ENCODE measurements around the gene PIAS4. TPM values are rescaled to one million over a fixed set of nuclear protein-coding genes. Genes with fewer than 3 reads are reported as not detected.

Gene PIAS4
- total and polyA plus RNA-seq, 10 of the 15 experiments (the other 5 are each of a cell fraction or from before 2014, with no cell fraction given), result 0.13 to 25.1 (median 11.3) TPM

GRCh38 chr19:4030552-4030951 lies 23.0 kb downstream of the PIAS4 start (continued):
- no peak for TF ChIP-seq PKNOX1 (IDR thresholded peaks at IDR 0.05)
- no peak for TF ChIP-seq KLF5 (IDR thresholded peaks at IDR 0.05; ENCODE audit: partially characterized antibody)
- TF ChIP-seq CREB1 (IDR thresholded peaks at IDR 0.05; ENCODE audit: low read depth), result no peak
- no peak for TF ChIP-seq ETV6 (conservative IDR thresholded peaks at IDR 0.05 in 1 of 2, IDR thresholded peaks at IDR 0.05 in 1 of 2; ENCODE audit: borderline replicate concordance in 1 of 2, low read depth in 1 of 2)
- TF ChIP-seq BRCA1 (IDR thresholded peaks at IDR 0.05; ENCODE audit: low read depth, low read length), result no peak
- no peak for TF ChIP-seq MTA2 (IDR thresholded peaks at IDR 0.05; ENCODE audit: low read depth)
- no peak for TF ChIP-seq GABPA (IDR thresholded peaks at IDR 0.05; ENCODE audit: low read depth)
- TF ChIP-seq ZNF207 (IDR thresholded peaks at IDR 0.05; ENCODE audit: borderline replicate concordance), result no peak
- no peak for TF ChIP-seq POU2F2 (IDR thresholded peaks at IDR 0.05; ENCODE audit: borderline replicate concordance, low read depth, low read length)

GRCh38 chr19:4030981-4031380 lies 23.4 kb downstream of the PIAS4 start:
- ATAC-seq (no peak), FAIRE-seq (no peak), DNase-seq (ENCODE audit: low read depth, low spot score) (no peak)
- Histone ChIP-seq H3K9me3 (replicated peaks; ENCODE audit: control insufficient read depth, insufficient read depth, low read length) (peaks cover 2% of the 10 kb centered on the region; the same call in 2 of the 3 replicates), H3K79me2 (ENCODE audit: control insufficient read depth, insufficient read depth, low read length) (no peaks in the 10 kb centered on the region), H3K27ac (ENCODE audit: control insufficient read depth, insufficient read depth) (no peak overlapping the region), H3K9ac (ENCODE audit: control insufficient read depth, insufficient read depth, low read length) (no peak overlapping the region), H3K4me3 (no peak overlapping the region), H3K36me3 (ENCODE audit: control insufficient read depth in 2 of 2, insufficient read depth in 2 of 2, low read length in 1 of 2) (peaks cover 0 to 12% of the 10 kb centered on the region in 2 experiments; a peak in 3 of 4 replicates), H4K20me1 (ENCODE audit: control insufficient read depth, insufficient read depth) (no peaks in the 10 kb centered on the region), H2AFZ (ENCODE audit: control insufficient read depth, low read depth, low read length) (no peak overlapping the region), H3K4me2 (ENCODE audit: control insufficient read depth, insufficient read depth) (no peak overlapping the region), H3K4me1 (ENCODE audit: control insufficient read depth, insufficient read depth, low read length) (no peaks in the 10 kb centered on the region), H3K27me3 (replicated peaks in 1 of 2; ENCODE audit: control insufficient read depth in 2 of 2, insufficient read depth in 2 of 2, low read length in 1 of 2) (no peaks in the 10 kb centered on the region)
- ChIA-PET RAD21 (ENCODE audit: unreplicated experiment) (no interaction called here), CTCF (no interaction called here), SMC1A (ENCODE audit: uncharacterized antibody, unreplicated experiment) (no interaction called here), POLR2A (no interaction called here)
- in situ Hi-C loops (cut with MboI), result no loop called here
- WGBS (ENCODE audit: insufficient coverage, insufficient replicate concordance, low lambda C conversion rate, missing lambda C conversion rate), result 100% methylated on average over 7 of the region's 9 CpGs
- TF ChIP-seq IKZF2 (IDR thresholded peaks at IDR 0.05) (no peak), IKZF1 (conservative IDR thresholded peaks at IDR 0.05) (no peak), DPF2 (IDR thresholded peaks at IDR 0.05) (no peak), HCFC1 (IDR thresholded peaks at IDR 0.05; ENCODE audit: low read length) (no peak), POLR2A (IDR thresholded peaks at IDR 0.05; ENCODE audit: low read depth, low read length) (0 out of 2 replicates have a peak, but pooled peaks have one; percentile 28)
- intact Hi-C loops (cut with micrococcal nuclease; ENCODE audit: unreplicated experiment), result no loop called here
- no TSS peak for BruUV-seq (replicated peaks)
